Measurements from ENCODE around the gene RHOT1.

Gene RHOT1

DNA sequence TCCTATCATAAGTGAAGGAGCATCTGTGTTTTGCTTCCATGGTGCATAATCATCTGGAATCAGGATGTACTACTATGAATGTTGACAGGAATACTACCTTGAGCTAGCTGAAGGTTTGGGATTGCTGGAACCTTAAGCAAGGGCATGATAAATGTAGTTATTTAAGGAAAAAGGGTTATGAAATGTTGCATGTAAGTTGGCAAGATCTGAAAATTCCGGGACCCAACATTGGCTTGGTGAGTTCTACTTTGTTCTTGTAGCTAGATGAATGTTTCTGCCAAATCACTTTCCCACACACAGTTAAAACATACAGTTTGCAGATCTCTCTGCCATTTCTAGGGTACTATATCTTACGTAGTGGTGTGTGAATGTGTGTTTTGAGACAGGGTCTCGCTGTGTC is 13.6 kb downstream of the RHOT1 start:
- peaks cover 7% of the 10 kb centered on the region; the same call in 1 of the 2 replicates for H3K79me2 ChIP-seq (ENCODE audit: insufficient read depth, low read depth)
- H4K20me1 ChIP-seq (ENCODE audit: insufficient read depth), result no peaks in the 10 kb centered on the region
- TF ChIP-seq, protein P1, sequence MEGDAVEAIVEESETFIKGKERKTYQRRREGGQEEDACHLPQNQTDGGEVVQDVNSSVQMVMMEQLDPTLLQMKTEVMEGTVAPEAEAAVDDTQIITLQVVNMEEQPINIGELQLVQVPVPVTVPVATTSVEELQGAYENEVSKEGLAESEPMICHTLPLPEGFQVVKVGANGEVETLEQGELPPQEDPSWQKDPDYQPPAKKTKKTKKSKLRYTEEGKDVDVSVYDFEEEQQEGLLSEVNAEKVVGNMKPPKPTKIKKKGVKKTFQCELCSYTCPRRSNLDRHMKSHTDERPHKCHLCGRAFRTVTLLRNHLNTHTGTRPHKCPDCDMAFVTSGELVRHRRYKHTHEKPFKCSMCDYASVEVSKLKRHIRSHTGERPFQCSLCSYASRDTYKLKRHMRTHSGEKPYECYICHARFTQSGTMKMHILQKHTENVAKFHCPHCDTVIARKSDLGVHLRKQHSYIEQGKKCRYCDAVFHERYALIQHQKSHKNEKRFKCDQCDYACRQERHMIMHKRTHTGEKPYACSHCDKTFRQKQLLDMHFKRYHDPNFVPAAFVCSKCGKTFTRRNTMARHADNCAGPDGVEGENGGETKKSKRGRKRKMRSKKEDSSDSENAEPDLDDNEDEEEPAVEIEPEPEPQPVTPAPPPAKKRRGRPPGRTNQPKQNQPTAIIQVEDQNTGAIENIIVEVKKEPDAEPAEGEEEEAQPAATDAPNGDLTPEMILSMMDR (conservative IDR thresholded peaks at IDR 0.05; ENCODE audit: low read depth, low read length), result no peak
- H3K4me2 ChIP-seq, result no peak overlapping the region
- H3K27ac ChIP-seq, result no peak overlapping the region
- no peaks in the 10 kb centered on the region for H3K36me3 ChIP-seq (ENCODE audit: insufficient read depth)
- no peak overlapping the region for H2AFZ ChIP-seq (ENCODE audit: low read depth)
- no peak overlapping the region for H3K9ac ChIP-seq
- no peaks in the 10 kb centered on the region for H3K4me1 ChIP-seq (ENCODE audit: low read depth, poor library complexity, severe bottlenecking)
- H3K4me3 ChIP-seq (IDR thresholded peaks at IDR 0.05; ENCODE audit: insufficient read depth, low read depth, low read length), result no peak overlapping the region
- H3K27me3 ChIP-seq (ENCODE audit: insufficient read depth, low read depth), result no peaks in the 10 kb centered on the region

GRCh38 chr17:32156656-32157055 is 14.4 kb downstream of the RHOT1 start:
- no peaks in the 10 kb centered on the region for H3K36me3 ChIP-seq (ENCODE audit: insufficient read depth)
- H3K4me2 ChIP-seq, result no peak overlapping the region

DNA sequence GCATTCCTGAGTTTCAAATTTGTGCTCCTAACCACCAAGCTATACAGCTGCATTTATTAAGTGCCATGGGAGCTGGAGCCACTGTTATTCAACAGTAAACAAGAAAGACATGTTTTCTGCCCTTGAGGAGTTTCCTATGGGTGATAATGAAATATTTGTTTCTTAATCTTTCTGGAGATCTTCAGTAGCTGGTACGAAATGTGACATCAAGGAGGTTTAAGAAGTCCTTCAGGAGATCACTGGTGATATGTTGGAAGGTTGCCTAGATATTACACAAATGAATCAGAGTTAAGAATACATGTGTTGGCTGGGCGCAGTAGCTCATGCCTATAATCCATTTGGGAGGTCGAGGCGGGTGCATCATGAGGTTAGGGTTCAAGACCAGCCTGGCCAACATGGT is 14.9 kb downstream of the RHOT1 start:
- Histone ChIP-seq H3K27me3 (ENCODE audit: insufficient read depth, low read depth) (no peaks in the 10 kb centered on the region), H3K27ac (no peak overlapping the region), H3K79me2 (ENCODE audit: insufficient read depth, low read depth) (no peaks in the 10 kb centered on the region), H4K20me1 (ENCODE audit: insufficient read depth) (no peaks in the 10 kb centered on the region), H3K4me2 (no peak overlapping the region), H3K36me3 (ENCODE audit: insufficient read depth) (no peaks in the 10 kb centered on the region), H3K9ac (no peak overlapping the region), H3K4me1 (ENCODE audit: low read depth, poor library complexity, severe bottlenecking) (no peaks in the 10 kb centered on the region), H3K4me3 (IDR thresholded peaks at IDR 0.05; ENCODE audit: insufficient read depth, low read depth, low read length) (no peak overlapping the region), H2AFZ (ENCODE audit: low read depth) (no peak overlapping the region)
- TF ChIP-seq, protein P1 (conservative IDR thresholded peaks at IDR 0.05; ENCODE audit: low read depth, low read length), result no peak

More at GRCh38 chr17:32156656-32157055, 14.4 kb downstream of the RHOT1 start:
- H2AFZ ChIP-seq (ENCODE audit: low read depth), result no peak overlapping the region
- no peak overlapping the region for H3K4me3 ChIP-seq (IDR thresholded peaks at IDR 0.05; ENCODE audit: insufficient read depth, low read depth, low read length)
- no peaks in the 10 kb centered on the region for H4K20me1 ChIP-seq (ENCODE audit: insufficient read depth)
- H3K79me2 ChIP-seq (ENCODE audit: insufficient read depth, low read depth), result no peaks in the 10 kb centered on the region; the same call in 1 of the 2 replicates
- H3K27ac ChIP-seq, result no peak overlapping the region
- H3K4me1 ChIP-seq (ENCODE audit: low read depth, poor library complexity, severe bottlenecking), result no peaks in the 10 kb centered on the region
- no peak overlapping the region for H3K9ac ChIP-seq
- H3K27me3 ChIP-seq (ENCODE audit: insufficient read depth, low read depth), result no peaks in the 10 kb centered on the region
- TF ChIP-seq, protein P1 (conservative IDR thresholded peaks at IDR 0.05; ENCODE audit: low read depth, low read length), result no peak

DNA sequence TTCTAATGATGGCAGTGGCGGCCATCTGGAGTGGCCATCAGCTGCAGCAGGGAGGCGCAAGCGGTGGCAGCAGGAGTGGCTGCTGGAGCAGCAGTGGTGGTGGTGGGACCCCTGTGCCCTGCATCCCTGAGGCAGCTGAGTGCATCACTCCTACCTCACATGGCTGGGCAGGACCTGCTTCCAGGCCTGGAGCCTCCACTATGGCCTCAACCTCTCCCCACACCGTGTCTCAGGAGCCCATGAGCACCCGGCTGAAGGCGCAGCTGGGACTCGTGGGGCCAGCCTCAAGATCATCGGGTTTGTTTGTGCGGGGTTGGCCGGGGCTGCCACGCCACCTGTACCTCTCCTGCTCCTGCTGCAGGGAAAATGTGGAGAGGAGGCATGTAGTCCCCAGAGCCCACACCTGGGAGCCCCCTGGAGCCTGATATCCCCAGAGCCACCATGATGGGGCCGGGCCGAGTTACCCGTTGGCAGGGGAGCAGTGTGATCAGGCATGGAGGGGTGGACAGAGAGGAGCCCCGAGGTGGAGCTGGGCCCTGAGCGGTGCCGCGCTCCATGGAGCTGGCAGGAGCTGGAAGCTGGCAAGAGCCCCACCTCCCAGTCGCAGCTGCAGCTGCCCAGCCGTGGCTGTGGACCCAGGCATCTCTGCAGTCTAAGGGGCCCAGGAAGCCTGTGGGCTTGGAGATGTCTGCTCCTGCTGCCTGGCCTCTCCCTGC is 16.7 kb downstream of the RHOT1 start:
- no peaks in the 10 kb centered on the region for H4K20me1 ChIP-seq (ENCODE audit: insufficient read depth)
- H3K79me2 ChIP-seq (ENCODE audit: insufficient read depth, low read depth), result no peaks in the 10 kb centered on the region; the same call in 1 of the 2 replicates
- TF ChIP-seq, protein P1 (conservative IDR thresholded peaks at IDR 0.05; ENCODE audit: low read depth, low read length), result no peak
- H2AFZ ChIP-seq (ENCODE audit: low read depth), result no peak overlapping the region
- no peak overlapping the region for H3K4me2 ChIP-seq
- H3K4me3 ChIP-seq (IDR thresholded peaks at IDR 0.05; ENCODE audit: insufficient read depth, low read depth, low read length), result no peak overlapping the region
- H3K4me1 ChIP-seq (ENCODE audit: low read depth, poor library complexity, severe bottlenecking), result no peaks in the 10 kb centered on the region
- H3K27me3 ChIP-seq (ENCODE audit: insufficient read depth, low read depth), result no peaks in the 10 kb centered on the region
- no peak overlapping the region for H3K27ac ChIP-seq
- no peak overlapping the region for H3K9ac ChIP-seq
- H3K36me3 ChIP-seq (ENCODE audit: insufficient read depth), result no peaks in the 10 kb centered on the region
